MM.1S (cell line): ENCODE results near the gene FXYD4.

Source experiments
- DNase-seq: peaks from one replicate; pipeline ENCODE4 v3.0.0-alpha.2; 2015
- H2AFZ ChIP-seq: fragments of 300-600 bp; sonication (generic); 2 replicates; pipeline ENCODE4 v1.6.0; 2016; ENCODE audit warnings: antibody characterized with exemption, low read length
- H3F3A ChIP-seq: fragments of 300-600 bp; sonication (generic); 2 replicates; pipeline ENCODE4 v1.6.1; 2016; ENCODE audit warnings: mild to moderate bottlenecking, antibody characterized with exemption, low read length, moderate library complexity, mixed read lengths; ENCODE audit not compliant: insufficient read depth
- H3K27ac ChIP-seq: fragments of 300-600 bp; sonication (generic); 2 replicates; pipeline ENCODE4 v1.5.1; 2016; ENCODE audit warnings: mild to moderate bottlenecking, low read length
- H3K27me3 ChIP-seq: fragments of 300-600 bp; sonication (generic); replicated peaks from 2 replicates; pipeline ENCODE4 v1.6.0; 2016; ENCODE audit warnings: low read length; ENCODE audit not compliant: insufficient read depth
- H3K36me3 ChIP-seq: fragments of 300-600 bp; sonication (generic); replicated peaks from 2 replicates; pipeline ENCODE4 v1.6.1; 2016; ENCODE audit warnings: mild to moderate bottlenecking, low read length, mixed read lengths; ENCODE audit not compliant: insufficient read depth
- H3K4me1 ChIP-seq: fragments of 300-600 bp; sonication (generic); 2 replicates; pipeline ENCODE4 v1.6.1; 2016; ENCODE audit warnings: low read length, mixed read lengths
- H3K4me2 ChIP-seq: fragments of 300-600 bp; sonication (generic); 2 replicates; pipeline ENCODE4 v1.6.0; 2016; ENCODE audit warnings: low read depth, low read length
- H3K4me3 ChIP-seq: fragments of 300-600 bp; sonication (generic); 2 replicates; pipeline ENCODE4 v1.5.1; 2016; ENCODE audit warnings: low read length, mixed read lengths
- H3K79me2 ChIP-seq: fragments of 300-600 bp; sonication (generic); 2 replicates; pipeline ENCODE4 v1.6.1; 2016; ENCODE audit warnings: mixed run types, low read length, mixed read lengths
- H3K9ac ChIP-seq: fragments of 300-600 bp; sonication (generic); 2 replicates; pipeline ENCODE4 v1.6.1; 2016; ENCODE audit warnings: low read length, mixed read lengths
- H3K9me2 ChIP-seq: fragments of 300-600 bp; sonication (generic); replicated peaks from 2 replicates; pipeline ENCODE4 v1.6.1; 2016; ENCODE audit warnings: mild to moderate bottlenecking, low read length, mixed read lengths; ENCODE audit not compliant: insufficient read depth
- H3K9me3 ChIP-seq: fragments of 300-600 bp; sonication (generic); replicated peaks from 2 replicates; pipeline ENCODE4 v1.6.1; 2016; ENCODE audit warnings: mild to moderate bottlenecking, low read length, mixed read lengths; ENCODE audit not compliant: insufficient read depth
- H4K20me1 ChIP-seq: fragments of 300-600 bp; sonication (generic); 2 replicates; pipeline ENCODE4 v1.6.1; 2016; ENCODE audit warnings: mild to moderate bottlenecking, low read length, moderate library complexity, mixed read lengths; ENCODE audit not compliant: insufficient read depth
- CTCF ChIP-seq: fragments of 300-600 bp; sonication (generic); IDR thresholded peaks from 2 replicates; pipeline ENCODE4 v1.5.1; 2016; ENCODE audit warnings: antibody characterized with exemption, low read length, mixed read lengths
- EZH2 ChIP-seq: fragments of 300-600 bp; sonication (generic); optimal IDR thresholded peaks from 2 replicates; pipeline ENCODE3; 2017; ENCODE audit warnings: low read depth, mild to moderate bottlenecking, antibody characterized with exemption, low read length, mixed read lengths
- EZH2phosphoT487 ChIP-seq: fragments of 300-600 bp; sonication (generic); IDR thresholded peaks from 2 replicates; pipeline ENCODE4 v1.6.1; 2018; ENCODE audit warnings: antibody characterized with exemption, low read length

Gene FXYD4

GRCh38 chr10:43350686-43351085 lies 20.8 kb upstream of the FXYD4 start:
- Histone ChIP-seq H3F3A (no peaks in the 10 kb centered on the region), H3K4me2 (no peak overlapping the region), H3K9me3 (no peaks in the 10 kb centered on the region), H3K27me3 (0 out of 2 replicates have a peak, but pooled peaks cover 3% of the 10 kb centered on the region), H3K27ac (no peak overlapping the region), H3K9ac (no peak overlapping the region), H3K79me2 (no peaks in the 10 kb centered on the region), H3K9me2 (no peaks in the 10 kb centered on the region), H2AFZ (no peak overlapping the region), H3K4me1 (0 out of 2 replicates have a peak, but pooled peaks cover 4% of the 10 kb centered on the region), H4K20me1 (no peaks in the 10 kb centered on the region), H3K4me3 (no peak overlapping the region), H3K36me3 (no peaks in the 10 kb centered on the region)
- TF ChIP-seq EZH2 (no peak), CTCF (no peak), EZH2phosphoT487 (no peak)
- DNase-seq, result no peak

GRCh38 chr10:43351301-43351700 lies 20.1 kb upstream of the FXYD4 start:
- Histone ChIP-seq H3K4me3 (no peak overlapping the region), H3K27me3 (0 out of 2 replicates have a peak, but pooled peaks cover 3% of the 10 kb centered on the region)

GRCh38 chr10:43352951-43353350 lies 18.5 kb upstream of the FXYD4 start:
- peak; percentile 56 for DNase-seq
- no peak overlapping the region for H2AFZ ChIP-seq
- H3K79me2 ChIP-seq, result no peaks in the 10 kb centered on the region
- no peaks in the 10 kb centered on the region for H3K9me2 ChIP-seq
- 0 out of 2 replicates have a peak, but pooled peaks cover 3% of the 10 kb centered on the region for H3K27me3 ChIP-seq
- TF ChIP-seq CTCF (peak; percentile 24), EZH2phosphoT487 (no peak)
- H3K36me3 ChIP-seq, result no peaks in the 10 kb centered on the region
- H3K9ac ChIP-seq, result no peak overlapping the region
- H3K27ac ChIP-seq, result no peak overlapping the region
- no peaks in the 10 kb centered on the region for H3K9me3 ChIP-seq
- no peaks in the 10 kb centered on the region for H4K20me1 ChIP-seq
- no peak overlapping the region for H3K4me3 ChIP-seq
- no peak overlapping the region for H3K4me2 ChIP-seq
- 0 out of 2 replicates have a peak, but pooled peaks cover 4% of the 10 kb centered on the region for H3K4me1 ChIP-seq
- H3F3A ChIP-seq, result no peaks in the 10 kb centered on the region

More at GRCh38 chr10:43351301-43351700, 20.1 kb upstream of the FXYD4 start:
- H3K9me3 ChIP-seq, result no peaks in the 10 kb centered on the region
- no peaks in the 10 kb centered on the region for H3K79me2 ChIP-seq
- H3K9ac ChIP-seq, result no peak overlapping the region
- no peaks in the 10 kb centered on the region for H4K20me1 ChIP-seq
- 0 out of 2 replicates have a peak, but pooled peaks cover 4% of the 10 kb centered on the region for H3K4me1 ChIP-seq
- H3F3A ChIP-seq, result no peaks in the 10 kb centered on the region
- no peak overlapping the region for H3K27ac ChIP-seq
- H2AFZ ChIP-seq, result no peak overlapping the region
- H3K4me2 ChIP-seq, result no peak overlapping the region
- H3K36me3 ChIP-seq, result no peaks in the 10 kb centered on the region
- no peak for DNase-seq
- TF ChIP-seq EZH2 (no peak), EZH2phosphoT487 (no peak), CTCF (no peak)
- H3K9me2 ChIP-seq, result no peaks in the 10 kb centered on the region
